ENCODE data around the gene FAT3.

DNA sequence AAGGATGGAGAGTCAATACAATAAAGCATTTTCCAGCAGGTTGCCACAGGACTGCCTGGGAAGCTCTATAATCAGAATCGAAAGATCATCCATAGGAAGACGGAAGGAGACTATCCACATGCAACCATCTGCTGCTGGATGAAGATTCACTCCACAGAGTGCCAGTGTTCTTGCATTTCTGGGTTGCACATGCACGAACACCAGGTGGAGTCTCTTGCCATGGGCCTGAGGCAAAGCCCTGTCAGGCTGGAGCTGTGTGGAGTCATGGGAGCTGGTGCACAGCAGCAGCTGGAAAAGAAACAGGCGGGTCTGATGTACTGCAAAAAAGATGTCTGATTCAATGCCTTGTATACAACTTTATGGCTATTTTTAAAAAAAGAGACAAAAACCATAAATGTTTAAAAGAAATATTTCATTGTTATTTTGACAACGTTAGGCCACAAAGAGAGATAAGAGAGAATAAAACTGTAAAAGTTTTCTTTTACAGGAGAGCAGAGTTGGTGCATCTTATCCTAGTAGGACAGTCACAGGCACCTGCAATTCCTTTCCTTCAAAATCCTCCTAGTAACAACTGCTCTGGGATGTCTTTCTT, 12.9 kb upstream of the FAT3 start:
- TF ChIP-seq RCOR1 (conservative IDR thresholded peaks at IDR 0.05; ENCODE audit: low read depth, low read length) (no peak), POLR2A (IDR thresholded peaks at IDR 0.05; ENCODE audit: low read depth, low read length) (no peak), SRF (IDR thresholded peaks at IDR 0.05; ENCODE audit: low read depth in 2 of 2, low read length in 2 of 2) (no peak), YY1 (IDR thresholded peaks at IDR 0.05; ENCODE audit: low read depth, low read length) (no peak), ZBTB40 (IDR thresholded peaks at IDR 0.05; ENCODE audit: borderline replicate concordance) (no peak), HDAC2 (IDR thresholded peaks at IDR 0.05) (no peak), SUPT20H (IDR thresholded peaks at IDR 0.05; ENCODE audit: borderline replicate concordance, control insufficient read depth, low read depth, low read length) (no peak), MYC (IDR thresholded peaks at IDR 0.05; ENCODE audit: insufficient read depth, insufficient read length, insufficient replicate concordance, low read length, severe bottlenecking) (no peak), BRCA1 (IDR thresholded peaks at IDR 0.05; ENCODE audit: low read depth, low read length) (no peak), POLR2AphosphoS5 (IDR thresholded peaks at IDR 0.05; ENCODE audit: low read length) (no peak)
- TF ChIP-seq, protein P1, sequence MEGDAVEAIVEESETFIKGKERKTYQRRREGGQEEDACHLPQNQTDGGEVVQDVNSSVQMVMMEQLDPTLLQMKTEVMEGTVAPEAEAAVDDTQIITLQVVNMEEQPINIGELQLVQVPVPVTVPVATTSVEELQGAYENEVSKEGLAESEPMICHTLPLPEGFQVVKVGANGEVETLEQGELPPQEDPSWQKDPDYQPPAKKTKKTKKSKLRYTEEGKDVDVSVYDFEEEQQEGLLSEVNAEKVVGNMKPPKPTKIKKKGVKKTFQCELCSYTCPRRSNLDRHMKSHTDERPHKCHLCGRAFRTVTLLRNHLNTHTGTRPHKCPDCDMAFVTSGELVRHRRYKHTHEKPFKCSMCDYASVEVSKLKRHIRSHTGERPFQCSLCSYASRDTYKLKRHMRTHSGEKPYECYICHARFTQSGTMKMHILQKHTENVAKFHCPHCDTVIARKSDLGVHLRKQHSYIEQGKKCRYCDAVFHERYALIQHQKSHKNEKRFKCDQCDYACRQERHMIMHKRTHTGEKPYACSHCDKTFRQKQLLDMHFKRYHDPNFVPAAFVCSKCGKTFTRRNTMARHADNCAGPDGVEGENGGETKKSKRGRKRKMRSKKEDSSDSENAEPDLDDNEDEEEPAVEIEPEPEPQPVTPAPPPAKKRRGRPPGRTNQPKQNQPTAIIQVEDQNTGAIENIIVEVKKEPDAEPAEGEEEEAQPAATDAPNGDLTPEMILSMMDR (IDR thresholded peaks at IDR 0.05 in 2 of 3, conservative IDR thresholded peaks at IDR 0.05 in 1 of 3; ENCODE audit: control insufficient read depth in 2 of 3, extremely low read depth in 1 of 3, insufficient read depth in 1 of 3, low read depth in 3 of 3, low read length in 3 of 3): no peak; a peak in 1 of 6 replicates
- TF ChIP-seq, protein P2, sequence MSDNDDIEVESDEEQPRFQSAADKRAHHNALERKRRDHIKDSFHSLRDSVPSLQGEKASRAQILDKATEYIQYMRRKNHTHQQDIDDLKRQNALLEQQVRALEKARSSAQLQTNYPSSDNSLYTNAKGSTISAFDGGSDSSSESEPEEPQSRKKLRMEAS (IDR thresholded peaks at IDR 0.05; ENCODE audit: low read depth, low read length): no peak
